ENCODE measurements around the gene TANGO6.
"Not testable (repeated sequence)": the region's sequence is repeated elsewhere in the genome, so short reads cannot be mapped to it uniquely, and the experiment has no call there.

TANGO6 gene

DNA sequence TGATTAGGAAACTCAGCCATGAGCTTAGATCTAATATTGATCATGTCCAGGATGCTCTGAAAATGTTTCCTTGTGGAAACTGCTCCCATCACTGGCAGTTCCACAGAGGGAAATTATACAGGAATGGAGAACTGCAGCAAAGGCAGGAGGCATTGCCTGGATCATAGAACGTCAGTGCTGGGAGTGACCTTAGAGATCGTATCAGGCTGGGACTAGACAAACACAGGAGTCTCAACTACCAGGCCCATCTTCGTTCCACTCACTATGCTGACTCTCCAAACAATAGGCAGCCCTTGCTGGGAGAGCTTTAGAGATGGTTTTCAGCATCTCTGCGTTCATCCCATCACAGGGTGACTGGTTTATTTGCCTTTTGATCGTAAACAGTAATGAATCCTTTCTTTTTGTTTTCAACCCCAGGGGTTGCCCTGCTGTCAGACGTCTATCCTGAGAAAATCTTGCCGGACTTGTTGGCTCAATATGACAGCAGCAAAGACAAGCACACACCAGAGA lies 130.3 kb downstream of the TANGO6 start:
- peak; percentile 48 for DNase-seq

DNA sequence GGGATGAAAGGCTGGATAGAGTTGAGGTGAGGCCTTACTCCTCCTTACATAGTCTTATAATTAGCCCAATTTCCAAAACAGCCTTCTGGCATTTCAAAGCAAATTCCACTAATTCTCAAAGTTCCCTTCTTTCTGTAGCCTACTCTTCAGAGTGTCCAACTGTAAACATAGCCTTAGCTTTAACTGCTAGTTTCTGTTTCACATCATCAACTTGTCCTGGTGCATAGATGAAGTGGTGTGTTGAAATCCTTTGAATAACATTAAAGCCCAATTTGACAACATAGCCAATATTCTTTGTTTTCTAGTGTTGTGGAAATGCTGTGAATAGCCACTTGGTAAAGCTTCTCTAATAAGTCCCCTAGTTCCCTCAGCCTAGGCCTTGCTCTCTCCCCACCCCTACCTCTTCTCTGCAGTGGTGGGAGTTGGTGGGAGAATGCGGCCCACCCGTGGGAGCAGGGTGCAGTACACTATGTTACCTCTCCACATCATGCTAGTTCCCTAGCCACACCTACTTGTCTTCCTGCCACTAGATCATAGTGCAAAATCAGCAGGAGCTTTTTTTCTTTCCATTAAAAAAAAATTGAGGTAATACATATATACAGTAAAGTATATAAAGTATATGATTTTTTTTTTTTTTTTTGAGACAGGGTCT lies 135.1 kb downstream of the TANGO6 start:
- no peak for DNase-seq

DNA sequence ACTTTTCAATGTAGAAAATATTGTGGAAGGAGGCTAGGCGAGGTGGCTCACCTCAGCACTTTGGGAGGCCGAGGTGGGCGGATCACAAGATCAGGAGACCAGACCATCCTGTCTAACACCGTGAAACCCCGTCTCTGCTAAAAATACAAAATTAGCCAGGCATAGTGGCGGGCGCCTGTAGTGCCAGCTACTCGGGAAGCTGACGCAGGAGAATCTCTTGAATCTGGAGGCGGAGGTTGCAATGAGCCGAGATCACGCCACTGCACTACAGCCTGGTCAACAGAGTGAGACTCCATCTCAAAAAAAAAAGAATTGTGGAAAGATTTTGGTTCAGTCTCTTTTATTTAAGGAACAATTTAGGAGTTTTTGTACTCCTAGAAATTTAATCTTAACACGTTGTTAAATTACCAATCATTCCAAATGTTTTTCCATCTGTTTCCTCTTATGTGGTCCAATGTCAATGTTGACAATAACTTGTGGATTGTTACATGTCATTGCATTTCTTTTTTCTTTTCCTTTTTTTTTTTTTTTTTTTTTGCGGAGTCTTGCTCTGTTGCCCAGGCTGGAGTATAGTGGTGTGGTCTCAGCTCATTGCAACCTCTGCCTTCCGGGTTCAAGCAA lies 137.5 kb downstream of the TANGO6 start:
- no peak for DNase-seq

DNA sequence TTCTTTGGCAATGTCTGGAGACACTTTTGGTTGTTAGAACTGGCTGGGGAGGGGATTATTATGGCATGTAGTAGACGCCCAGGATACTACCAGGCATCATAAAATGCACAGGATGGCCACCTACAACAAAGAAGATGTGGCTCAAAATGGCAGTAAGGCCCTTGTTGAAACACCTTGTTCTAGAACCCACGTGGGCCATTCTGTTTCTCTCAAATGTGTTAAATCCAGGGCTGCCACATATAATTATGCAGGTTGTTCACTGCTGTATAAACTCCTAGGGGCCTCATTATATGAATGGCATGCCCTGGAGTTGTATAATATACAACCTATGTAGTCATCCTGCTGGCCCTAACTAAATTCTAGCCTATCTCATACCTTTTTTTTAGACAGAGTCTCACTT lies 138.6 kb downstream of the TANGO6 start:
- no peak for DNase-seq

DNA sequence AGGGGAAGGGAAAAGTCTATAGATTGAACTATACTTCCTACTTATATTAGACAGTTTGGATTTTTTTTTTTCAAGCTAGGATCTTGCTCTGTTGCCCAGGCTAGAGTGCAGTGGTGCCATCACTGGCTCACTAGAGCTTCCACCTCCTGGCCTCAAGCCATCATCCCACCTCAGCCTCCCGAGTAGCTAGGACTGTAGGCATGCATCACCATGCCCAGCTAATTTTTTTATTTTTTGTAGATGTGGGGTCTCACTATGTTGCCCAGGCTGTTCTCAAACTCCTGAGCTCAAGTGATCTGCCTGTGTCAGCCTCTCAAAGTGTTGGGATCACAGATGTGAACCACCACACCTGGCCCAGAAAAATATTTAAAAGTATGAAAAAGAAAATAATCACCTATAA lies 141.1 kb downstream of the TANGO6 start:
- no peak for DNase-seq

DNA sequence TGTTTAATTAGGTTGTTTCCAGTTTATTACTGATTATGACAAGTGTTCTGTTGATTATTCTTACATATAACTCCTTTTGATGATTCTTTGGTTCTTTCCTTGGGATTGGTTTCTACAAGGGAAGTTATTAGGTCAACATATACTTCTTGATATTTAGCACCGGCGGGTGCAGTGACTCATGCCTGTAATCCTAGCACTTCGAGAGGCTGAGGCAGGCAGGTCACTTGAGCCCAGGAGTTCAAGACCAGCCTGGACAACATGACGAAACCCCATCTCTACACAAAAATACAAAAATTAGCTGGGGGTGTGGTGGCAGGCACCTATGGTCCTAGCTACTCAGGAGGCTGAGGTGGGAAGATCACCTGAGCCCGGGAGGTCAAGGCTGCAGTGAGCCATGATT lies 141.9 kb downstream of the TANGO6 start:
- no peak for DNase-seq

DNA sequence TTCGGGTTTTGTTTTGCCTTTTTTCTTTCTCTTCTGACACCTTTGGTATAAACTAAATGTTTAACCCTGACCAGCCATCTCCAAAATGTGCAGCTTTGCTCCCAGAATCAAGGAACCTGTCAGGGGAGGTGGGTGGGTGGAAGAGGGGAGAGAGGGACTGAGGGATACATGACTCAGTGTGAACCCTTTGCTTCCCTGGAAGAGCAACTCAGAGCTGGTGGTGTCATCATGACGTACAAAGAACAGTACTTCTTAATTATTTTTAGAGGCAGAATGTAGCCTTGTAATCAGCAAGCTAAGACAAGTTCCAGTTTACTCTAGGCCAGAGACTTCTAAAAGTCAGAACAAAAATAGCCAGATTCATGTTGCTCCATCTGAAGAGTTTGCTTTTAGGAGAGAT lies 142.5 kb downstream of the TANGO6 start:
- DNase-seq, result no peak

DNA sequence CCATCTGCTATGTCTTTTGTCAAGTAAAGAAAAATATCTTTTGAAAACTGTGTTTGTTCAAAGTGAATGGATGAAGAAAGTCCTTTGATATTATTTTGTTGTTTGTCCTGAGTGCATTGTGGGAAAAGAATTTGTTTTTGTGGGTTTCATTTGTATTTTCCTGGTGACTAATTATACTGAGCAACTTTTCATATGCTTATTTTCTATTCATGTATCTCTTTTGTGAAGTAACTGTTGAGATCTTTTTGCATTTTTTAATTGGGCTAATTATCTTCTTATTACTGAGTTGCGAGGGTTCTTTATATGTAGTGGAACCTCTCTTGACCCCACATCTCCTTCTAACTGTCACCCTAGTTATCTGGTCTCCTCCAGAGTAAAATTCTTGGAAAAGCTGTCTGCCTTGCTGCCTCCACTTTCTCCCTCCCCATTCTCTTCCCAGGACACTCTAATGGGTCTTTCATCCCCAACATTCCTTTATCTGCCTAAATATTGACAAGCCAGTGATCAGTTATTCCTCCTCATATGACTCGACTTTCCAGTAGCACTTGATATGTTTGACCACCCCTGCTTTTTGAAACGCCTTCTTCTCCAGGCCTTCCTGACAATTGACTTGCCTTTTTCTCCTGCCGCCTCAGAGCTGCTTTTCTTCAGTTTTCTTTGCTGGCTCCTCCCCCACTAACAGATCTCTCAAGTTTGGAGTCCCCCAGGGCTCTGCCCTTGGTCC lies 144.6 kb downstream of the TANGO6 start:
- DNase-seq, result no peak

DNA sequence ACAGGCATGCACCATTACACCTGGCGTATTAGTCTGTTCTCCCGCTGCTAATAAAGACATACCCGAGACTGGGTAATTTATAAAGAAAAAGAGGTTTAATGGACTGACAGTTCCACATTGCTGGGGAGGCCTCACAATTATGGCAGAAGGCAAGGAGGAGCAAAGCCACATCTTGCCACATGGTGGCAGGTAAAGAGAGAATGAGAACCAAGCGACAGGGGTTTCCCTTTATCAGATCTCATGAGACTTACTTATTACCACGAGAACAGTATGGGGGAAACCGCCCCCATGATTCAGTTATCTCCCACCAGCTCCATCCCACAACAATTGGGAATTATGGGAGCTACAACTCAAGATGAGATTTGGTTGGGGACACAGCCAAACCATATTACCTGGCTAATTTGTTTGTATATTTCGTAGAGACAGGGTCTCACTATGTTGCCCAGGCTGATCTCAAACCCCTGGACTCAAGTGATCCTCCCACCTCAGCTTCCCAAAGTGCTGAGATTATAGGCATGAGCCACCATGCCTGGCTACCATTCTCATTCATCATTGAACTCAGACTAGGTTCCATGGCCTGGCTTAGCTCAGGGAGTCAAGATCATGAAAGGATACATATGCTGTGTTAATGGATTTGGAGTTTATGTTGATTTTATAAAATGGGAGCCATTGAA lies 147.0 kb downstream of the TANGO6 start:
- DNase-seq, result not testable (repeated sequence)

DNA sequence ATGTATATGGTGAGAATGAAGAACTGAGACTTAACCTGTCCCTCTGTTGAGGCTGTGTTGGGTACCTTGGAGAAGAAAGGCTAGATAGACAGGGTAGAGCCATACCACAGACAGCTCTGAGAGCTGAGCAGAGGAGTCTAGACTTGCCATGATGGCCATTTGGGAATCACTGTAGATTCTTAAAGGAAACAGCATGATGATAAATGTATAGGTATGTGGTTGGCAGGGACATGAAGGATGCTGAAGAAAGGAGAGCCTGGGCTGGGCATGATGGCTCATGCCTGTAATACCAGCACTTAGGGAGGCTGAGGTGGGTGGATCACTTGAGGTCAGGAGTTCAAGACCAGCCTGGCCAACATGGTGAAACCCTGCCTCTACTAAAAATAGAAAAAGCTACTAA lies 147.7 kb downstream of the TANGO6 start:
- no peak for DNase-seq

DNA sequence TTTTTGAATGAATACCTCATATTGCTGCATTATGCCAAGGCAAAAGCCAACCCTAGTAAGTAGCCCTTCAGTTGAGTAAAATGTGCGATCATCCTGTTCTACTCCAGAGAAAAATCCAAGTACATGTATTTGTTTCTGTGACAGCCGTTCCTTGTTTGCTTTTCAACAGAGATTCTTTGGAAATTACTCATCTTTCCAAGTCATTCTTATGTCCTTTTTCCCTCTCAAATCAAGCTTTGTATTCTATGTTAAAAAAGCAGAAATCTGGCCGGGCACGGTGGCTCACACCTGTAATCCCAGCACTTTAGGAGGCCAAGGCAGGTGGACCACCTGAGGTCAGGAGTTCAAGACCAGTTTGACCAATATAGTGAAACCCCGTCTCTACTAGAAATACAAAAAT lies 149.2 kb downstream of the TANGO6 start:
- no peak for DNase-seq

DNA sequence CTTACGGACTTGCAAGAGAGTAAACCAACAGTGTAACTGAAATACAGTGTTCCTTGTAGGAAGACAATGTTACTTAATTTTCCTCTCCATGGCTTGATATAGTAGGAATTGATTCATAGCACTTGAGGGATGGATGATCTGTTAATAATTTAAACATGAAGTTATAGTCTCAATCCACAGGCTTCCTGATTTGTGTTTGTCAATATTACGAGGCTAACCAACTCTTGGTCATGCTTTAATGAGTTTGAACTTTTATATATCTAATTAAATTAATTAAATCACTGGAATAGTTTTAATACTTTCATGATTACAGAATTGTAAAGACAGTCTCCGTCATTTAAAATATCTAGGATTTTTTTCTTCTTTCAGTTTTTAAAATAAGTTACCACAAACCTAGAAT lies 150.1 kb downstream of the TANGO6 start:
- DNase-seq, result no peak

DNA sequence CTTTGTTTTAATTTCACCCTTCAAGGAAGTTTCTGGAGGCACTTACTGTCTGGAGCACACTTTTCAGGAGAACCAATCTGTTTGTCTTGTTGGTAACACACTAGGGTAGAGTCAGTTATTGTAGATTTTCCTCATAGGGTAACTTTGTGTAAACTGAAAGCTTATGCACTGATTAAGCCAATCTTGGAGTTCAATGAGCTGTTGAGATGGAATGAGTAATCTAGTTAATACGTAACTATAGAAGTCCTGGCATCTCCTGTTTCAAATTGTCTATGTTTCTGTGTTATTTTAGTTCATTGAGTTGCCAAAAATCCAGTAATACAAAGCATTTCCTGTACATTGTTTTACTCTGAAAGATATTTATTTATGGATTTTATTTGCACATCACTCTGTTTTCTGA lies 150.6 kb downstream of the TANGO6 start:
- DNase-seq, result no peak

DNA sequence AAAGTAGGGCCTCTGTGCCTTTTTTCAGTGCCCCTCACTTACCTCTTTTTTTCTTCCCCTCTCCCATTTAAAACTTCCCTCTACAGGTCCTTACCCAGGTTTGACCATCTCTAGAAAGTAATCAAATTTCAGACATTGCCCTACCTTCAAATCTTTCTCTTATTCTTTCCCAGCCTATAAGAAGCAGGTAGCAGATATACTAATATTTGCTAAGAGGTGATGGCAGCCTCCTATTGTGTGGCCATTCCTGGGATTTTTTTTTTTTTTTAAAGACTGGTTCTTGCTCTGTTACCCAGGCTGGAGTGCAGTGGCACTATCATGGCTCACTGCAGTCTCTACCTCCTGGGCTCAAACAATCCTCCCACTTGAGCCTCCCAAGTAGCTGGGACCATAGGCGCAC lies 151.0 kb downstream of the TANGO6 start:
- DNase-seq, result no peak

DNA sequence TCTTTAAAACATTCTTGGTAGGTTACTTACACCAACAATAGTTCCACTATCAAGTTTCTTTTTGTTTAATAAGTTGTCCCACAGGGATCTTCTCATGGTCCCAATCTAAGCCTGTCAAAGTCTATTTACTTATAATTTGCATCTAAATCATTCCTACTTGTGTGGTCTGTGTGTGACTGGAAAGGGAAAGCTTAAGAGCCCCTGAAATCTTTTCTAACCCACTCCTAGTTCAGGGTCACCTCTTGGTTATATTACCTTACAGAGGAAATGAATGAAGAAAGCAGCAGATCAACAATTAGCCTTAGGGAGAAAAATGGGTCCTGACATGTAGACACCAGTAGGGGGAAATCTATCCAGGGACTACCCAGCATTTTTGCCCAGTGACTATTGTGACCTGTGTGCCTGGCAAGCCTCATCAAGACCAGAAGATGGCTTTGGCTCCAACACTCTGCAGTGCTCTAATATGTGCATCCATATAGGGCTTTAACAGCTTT lies 151.7 kb downstream of the TANGO6 start:
- DNase-seq, result peak; percentile 27

DNA sequence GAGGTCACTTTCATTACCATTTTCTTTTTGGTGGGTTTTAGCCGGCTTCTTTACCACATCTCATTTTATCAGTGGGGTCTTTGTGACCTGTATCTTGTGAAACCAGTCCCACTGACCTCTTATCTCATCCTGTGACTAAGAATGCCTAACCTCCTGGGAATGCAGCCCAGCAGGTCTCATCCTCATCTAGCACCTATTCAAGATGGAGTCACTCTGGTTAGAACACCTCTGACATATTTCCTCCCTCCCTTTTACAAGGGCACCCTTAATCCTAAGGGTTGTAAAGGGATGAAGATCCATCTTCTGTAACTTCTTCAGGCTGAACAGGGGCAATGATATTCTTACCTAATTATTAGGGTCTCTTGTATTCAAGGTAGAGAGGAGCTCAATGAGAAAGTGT lies 154.2 kb downstream of the TANGO6 start:
- no peak for DNase-seq

DNA sequence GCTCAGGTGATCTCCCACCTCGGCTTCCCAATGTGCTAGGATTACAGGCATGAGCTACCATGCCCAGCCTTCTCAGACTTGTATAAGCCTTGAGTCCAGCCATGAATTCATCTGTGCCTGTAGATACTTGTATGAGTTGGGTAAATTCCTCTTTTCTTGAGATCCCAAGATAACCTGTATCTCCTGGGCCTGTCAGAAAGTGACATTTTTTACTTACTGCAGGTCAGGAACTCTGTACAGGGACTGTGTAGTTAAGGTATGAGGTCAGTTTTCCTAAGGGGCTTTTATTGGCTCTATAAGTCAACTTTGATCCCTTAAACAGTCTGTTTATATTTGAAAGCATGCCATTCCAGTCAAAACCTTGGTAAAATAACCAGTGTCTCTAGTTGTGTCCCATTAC lies 155.8 kb downstream of the TANGO6 start:
- DNase-seq, result no peak

DNA sequence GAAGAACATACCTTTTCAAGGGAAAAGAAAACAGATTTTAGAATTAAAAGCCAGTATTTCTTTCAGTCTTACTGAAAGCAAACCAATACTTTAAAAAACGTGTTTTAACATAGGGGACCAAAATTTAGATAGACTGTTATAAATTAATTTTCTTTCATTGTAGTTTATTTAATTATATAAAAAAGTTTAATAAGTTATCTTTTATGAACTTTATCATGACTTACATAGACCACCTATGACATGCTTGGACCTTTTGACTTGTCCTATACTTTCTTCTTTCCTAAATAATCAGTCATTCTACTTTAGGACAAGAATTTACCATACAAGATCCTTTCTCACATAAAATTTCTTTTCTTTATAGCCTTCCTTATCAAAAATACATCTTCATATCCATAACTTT lies 160.2 kb downstream of the TANGO6 start:
- no peak for DNase-seq

DNA sequence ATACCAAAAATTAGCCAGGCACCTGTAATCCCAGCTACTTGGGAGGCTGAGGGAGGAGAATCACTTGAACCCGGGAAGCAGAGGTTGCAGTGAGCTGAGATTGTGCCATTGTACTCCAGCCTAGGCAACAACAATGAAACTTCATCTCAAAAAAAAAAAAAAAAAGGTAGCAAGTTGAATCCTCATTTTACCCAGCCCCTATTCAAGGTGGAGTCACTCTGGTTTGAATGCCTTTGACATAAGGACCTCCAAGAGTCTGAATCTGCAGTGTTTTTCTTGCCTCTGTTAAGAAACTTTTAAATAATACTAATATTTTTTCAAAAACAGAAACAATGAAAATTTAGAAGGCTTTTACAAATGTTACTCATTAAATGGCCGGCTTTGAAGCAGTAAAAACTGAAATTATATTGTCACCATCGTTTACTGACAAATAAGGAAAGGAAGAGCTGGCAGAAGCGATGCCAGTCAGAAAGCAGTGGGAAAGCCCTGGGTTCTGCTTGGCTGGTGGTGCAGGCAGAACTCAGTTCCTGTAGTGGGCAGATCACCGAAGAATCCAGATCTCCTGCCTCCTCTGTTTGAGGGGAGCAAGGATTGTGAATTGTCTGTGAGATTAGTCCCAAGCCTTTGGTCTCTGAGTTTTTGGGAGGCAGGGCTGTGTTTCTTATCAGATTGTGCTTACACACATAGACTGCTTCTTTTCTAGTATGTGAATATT lies 162.5 kb downstream of the TANGO6 start:
- no peak for DNase-seq

DNA sequence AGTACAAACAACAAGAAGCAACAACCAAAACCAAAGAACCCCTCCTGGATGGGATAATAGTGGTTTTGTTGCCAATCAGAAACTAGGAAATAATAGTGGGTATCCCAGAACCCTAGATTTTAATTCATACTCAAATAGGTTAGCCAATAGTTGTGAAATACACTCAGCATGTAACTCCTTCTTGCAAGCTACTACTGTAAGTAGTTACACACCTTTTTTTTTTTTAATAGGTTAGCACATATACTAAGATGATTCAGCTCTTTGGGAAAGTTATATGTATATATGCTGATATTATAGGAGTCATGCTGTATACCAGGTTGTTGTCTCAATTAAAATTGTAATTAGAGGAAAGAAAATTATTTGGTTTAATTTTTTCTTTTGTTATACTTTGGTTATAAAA lies 169.6 kb downstream of the TANGO6 start:
- DNase-seq, result no peak

DNA sequence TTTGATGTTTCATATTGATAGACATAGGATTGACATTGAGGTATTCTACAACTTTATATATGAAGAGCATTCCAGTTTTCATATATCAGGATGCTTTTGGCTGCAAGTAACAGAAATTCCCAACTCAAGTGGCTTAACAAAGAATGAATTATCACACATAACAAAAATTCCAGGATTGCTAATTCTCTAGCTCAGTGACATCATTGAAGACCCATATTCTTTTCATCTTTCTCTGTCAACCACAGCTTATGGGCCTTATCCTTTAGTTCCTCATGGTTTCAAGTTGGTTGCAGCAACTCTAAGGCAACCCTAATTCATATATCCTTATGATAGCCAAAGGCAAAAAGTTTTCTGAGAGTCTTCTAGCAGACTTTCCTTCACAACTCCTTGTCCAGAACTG lies 170.7 kb downstream of the TANGO6 start:
- DNase-seq, result no peak

DNA sequence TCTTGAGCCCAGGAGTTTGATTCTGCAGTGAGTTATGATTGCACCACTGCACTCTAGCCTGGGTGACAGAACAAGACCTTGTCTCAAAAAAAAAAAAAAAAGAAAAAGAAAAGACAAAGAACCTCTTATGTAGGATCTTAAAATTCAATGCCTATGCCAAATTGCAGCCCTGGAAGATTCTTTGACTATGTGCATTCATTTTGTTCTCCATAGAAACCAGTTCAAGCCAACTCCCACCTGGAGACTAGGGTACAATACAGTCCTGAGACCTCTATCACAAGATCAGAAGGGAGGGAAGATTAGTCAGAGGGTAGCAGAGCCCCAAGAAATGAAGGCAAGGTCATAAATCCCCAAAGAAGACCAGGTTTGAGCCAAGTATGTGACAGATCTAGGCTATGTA lies 171.5 kb downstream of the TANGO6 start:
- no peak for DNase-seq
